Head of caudate nucleus (tissue), 42 donors: ENCODE data around the gene CLDN15.
"Not testable (repeated sequence)": the region's sequence is repeated elsewhere in the genome, so short reads cannot be mapped to it uniquely, and the experiment has no call there.

Source experiments
- DNase-seq, 42 donors: peaks; one replicate each; pipeline versions ENCODE4 v3.0.0 to v3.0.0-alpha.2; 2020 to 2021; ENCODE audit warnings: mixed read lengths in 7 of 42
- intact Hi-C: fragments of 100-400 bp; cut with DNase I; formaldehyde crosslinking; loops from one replicate; pipeline ENCODE4 v1.15.0; 2022

Gene CLDN15, protein sequence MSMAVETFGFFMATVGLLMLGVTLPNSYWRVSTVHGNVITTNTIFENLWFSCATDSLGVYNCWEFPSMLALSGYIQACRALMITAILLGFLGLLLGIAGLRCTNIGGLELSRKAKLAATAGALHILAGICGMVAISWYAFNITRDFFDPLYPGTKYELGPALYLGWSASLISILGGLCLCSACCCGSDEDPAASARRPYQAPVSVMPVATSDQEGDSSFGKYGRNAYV

DNA sequence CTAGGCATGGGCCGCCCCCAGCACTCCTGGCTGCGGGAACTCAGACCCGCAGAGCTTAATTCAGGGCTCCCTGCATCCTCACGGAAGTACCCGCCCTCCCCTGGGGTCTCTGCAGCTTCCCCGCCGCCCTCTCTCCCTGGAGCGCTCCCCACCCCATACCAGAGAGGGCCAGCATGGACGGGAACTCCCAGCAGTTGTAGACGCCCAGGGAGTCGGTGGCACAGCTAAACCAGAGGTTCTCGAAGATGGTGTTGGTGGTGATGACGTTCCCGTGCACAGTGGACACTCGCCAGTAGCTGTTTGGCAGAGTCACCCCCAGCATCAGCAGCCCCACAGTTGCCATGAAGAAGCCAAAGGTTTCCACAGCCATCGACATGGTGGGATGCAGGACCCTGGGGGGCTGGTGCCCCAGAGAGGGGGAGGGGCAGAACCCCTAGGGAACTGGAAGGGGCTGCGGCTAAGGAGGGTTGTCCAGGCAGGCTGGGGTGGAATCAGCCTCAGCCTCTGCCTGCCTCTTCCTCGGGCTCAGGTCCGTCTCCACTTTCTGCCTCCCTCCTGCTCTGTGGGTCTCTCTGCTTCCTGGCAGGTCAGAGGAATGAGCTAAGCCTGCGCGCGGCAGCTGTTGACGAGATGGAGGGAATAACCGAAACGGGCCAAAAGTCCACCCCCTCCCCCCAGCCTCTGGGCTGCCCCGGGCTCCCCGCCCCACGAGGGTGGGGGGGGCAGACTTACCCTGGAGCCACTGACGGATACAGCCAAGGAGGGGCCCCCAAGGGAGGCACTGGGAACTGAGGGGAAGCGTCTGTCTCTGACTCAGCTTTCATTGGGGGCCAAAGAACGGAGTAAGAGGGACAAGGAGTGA lies at the start of gene CLDN15:
Gene CLDN15 (minus strand): TSS at position 597 of the 862 bp plus-strand sequence. CDS start 221 bp downstream, at position 376.
- DNase-seq = peak in 1 of 42 donors; percentile 45
- intact Hi-C loops = no loop called here

DNA sequence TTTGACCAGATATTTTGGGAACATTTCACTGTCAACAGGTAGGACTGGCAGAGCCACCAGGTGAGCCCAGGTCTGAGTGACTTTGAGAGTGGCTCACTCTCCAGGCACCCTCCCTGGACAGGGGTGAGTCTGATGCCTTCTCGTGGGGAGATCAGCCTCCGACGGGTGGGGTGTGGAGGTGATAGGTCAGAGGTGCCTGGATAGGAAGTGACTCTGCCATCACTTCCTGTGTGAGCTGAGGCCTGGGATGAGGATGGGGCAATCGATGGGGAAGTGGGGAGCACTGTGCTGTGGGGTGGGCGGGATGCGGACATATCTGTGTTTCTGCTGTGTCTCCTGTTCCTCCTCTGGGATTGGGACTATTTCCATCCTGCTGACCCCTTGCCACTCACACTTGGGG lies 49.4 kb upstream of the CLDN15 start:
- DNase-seq = no peak
- intact Hi-C loops = loop anchor here (5.0 to 10.0 kb wide), 2 partner anchors 72 to 145 kb away; partner anchors contain the start of genes PLOD3 and ZNHIT1

DNA sequence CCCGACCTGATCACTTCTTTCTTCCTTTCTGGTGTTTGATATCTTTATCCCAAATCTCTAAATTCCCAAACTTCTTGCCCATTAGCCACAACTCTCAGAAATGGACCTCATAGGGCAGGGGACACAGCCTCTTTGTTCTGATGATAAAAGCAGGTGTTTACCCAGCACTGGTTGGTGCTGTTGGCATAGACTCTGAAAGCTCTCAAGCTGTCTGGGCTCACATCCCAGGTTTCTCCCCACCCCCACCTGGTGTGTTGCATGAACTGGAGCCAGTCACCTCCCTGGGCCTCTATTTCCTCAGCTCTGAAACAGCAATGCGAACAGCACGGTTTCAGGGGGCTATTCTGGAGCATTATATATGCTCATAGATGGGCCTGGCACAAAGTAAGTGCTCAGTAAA lies 48.3 kb upstream of the CLDN15 start:
- DNase-seq = not testable (repeated sequence)
- intact Hi-C loops = loop anchor here (5.0 to 10.0 kb wide), 2 partner anchors 71 to 144 kb away; partner anchors contain the start of genes PLOD3 and ZNHIT1

DNA sequence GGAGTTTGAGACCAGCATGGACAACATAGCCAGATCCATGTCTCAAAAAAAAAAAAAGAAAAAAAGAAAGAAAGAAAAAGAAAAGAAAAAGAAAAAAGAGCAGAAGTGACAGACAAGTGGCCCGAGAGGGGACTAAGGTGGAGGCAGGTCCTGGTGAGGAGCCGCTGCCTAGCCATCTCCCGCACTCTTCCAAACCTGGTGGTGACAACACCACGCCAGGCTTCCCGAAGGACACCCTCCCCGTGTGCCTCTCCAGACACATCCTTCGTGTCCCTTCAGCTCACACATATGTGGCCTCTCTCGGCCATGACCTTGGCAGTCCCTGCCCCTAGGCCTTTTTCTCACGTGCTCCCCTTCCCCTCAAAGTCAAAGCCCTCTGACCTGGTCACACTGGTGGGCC lies 47.6 kb upstream of the CLDN15 start:
- intact Hi-C loops = loop anchor here (5.0 to 10.0 kb wide), 2 partner anchors 70 to 143 kb away; partner anchors contain the start of genes PLOD3 and ZNHIT1
- DNase-seq = no peak

DNA sequence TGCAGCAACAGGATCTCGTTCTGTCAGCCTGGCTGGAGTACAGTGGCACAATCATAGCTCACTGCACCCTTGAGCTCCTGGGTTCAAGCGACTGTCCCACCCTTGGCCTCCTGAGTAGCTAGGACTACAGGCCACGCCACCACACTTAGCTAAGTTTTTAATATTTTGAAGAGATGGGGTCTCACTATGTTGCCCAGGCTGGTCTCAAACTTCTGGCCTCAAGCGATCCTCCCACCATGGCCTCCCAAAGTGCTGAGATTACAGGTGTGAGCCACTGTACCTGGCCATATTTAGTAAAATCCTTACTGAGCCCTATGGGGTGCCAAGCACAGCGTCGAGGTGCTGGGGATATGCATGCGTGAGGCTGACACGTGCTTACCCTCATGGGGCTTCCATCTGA lies 43.3 kb upstream of the CLDN15 start:
- intact Hi-C loops = loop anchor here (10.0 kb wide), 1 partner anchor 66 kb away; the partner anchor contains the start of genes PLOD3 and ZNHIT1
- DNase-seq = not testable (repeated sequence)

DNA sequence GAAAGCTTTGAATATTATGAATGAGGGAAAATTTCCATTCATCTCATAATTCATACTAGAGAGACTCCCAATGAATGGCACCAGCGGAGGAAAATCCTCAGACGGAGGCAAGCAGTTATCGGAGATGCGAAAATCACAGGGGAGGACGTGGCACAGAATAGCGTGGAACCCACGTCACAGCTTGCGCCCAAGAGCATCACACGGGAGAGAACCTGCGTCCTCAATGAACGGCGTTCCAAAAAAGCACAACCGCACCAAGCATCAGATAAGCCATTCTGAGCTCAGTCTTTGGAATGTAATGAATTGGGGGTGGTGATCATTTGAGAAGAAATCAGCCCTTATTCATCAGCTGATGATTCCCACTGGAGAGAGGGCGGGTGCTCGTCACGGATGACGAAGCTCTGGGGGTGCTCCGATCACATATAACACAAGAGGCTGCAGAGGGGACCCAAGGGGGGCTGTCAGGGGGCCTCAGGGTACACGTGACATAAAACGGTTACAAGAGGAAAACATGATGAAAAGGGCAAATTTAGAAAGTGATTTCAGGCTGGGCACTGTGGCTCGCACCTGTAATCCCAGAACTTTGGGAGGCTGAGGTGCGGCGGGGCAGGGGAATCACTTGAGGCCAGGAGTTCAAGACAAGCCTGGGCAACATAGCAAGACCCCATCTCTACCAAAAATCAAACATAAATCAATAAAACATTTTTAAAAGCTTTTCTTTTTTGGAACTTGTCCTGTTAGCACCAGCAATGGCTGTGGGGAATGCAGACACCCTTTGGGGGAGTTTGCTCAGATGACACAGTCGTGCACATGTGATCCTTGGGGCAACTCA lies 41.1 kb upstream of the CLDN15 start:
- DNase-seq = peak in 40 of 42 donors; percentile 9 to 84 (median 52)
- intact Hi-C loops = no loop called here

DNA sequence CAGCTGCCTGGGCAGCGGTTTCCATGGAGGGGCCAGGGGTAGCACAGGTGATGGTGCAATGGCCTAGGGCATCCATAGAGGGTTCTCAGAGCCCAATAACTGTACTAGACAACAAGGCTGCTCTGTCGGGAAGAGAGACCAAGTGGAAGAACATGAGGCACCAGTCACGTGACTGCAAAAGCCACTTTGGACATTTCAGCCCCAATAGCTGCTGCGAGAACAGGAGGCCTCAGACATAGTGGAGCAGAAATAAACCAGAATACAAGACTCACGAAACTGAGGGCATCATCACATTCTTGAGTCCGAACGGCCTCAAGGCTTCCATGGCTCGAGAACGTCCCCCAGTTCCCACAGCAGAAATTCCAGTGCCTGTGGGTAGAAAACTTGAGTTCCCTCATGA lies 39.6 kb upstream of the CLDN15 start:
- intact Hi-C loops = no loop called here
- DNase-seq = no peak

DNA sequence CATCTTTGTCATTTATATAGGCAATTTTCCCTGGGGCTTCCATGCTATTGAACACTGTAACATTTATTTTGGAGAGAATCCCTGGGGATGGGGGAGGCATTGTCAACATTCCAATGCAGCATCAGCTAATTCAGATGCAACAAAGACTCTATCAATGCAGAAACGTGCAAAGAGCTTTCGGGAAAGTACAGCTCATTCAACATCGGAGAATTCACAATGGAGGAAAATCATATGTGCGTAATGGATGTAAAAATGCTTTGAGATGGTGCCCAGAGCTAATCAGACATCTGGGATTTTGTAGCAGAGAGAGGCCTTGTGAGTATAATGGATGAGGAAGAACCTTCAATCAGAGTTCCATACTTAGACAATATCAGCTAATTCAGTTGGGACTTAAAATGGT lies 35.6 kb upstream of the CLDN15 start:
- no peak for DNase-seq
- intact Hi-C loops = no loop called here

DNA sequence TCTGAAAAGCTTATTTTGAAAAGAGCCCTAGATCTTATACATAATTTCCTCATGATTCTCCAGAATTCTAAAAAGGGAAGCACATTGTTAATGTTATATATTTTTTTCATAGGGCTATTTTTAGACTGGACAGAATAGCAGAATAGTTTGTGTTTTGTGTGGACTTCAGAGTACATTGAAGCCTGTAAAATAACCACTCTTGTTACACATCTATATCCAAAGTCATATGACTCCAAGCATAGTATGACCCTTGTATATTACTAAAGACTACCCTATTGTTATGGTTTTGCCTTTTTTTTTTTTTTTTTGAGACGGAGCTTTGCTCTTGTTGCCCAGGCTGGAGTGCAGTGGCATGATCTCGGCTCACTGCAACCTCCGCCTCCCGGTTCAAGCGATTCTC lies 33.4 kb upstream of the CLDN15 start:
- DNase-seq = no peak
- intact Hi-C loops = no loop called here

DNA sequence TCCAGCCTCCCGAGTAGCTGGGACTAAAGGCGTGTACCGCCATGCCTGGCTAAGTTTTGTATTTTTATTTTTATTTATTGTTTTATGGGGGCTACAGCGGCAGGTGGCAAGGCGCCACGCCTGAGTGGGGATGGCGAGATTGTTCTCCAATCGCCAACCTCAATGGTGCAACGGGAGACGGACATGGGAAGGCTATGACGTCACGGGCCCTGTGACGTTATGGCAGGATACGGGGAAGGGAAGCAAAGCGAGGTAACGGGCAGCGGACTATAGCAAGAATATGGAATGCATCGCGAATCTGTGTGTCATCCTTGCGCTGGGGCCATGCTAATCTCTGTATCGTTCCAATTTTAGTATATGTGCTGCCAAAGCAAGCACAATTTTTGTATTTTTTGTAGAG lies 32.1 kb upstream of the CLDN15 start:
- intact Hi-C loops = no loop called here
- DNase-seq = no peak

DNA sequence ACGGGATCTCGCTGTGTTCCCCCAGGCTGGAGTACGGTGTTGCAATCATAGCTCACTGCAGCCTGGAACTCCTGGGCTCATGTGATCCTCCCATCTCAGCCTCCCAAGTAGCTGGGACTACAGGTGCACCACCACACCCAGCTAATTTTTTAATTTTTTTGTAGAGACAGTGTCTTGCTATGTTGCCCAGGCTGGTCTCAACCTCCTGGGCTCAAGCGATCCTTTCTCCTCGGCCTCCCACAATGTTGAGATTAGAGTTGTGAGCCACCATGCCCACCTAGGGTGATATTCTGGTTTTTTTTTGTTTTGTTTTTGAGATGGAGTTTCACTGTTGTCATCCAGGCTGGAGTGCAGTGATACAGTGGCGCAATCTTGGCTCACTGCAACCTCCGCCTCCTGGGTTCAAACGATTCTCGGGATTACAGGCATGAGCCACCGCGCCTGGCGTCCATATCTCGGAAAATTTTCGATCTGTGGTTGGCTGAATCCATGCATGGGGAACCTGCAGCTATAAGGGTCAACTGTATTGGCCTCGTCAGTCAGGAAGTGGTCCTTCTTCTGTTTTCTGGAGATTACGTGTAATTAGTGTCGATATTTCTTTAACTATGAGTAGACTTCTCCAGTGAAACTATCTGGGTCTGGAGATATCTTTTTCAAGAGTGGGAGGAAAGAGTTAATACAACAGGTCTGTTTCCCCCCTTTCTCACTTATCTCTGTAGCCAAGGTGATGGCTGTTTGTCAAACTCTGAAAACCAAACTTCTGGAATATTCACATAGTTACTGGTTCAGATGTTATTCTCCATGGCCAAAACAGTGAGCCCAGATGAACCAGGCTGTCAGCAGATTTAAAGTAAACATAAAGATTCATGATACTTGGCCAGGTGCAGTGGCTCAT lies 28.3 kb upstream of the CLDN15 start:
- intact Hi-C loops = no loop called here
- DNase-seq = no peak

DNA sequence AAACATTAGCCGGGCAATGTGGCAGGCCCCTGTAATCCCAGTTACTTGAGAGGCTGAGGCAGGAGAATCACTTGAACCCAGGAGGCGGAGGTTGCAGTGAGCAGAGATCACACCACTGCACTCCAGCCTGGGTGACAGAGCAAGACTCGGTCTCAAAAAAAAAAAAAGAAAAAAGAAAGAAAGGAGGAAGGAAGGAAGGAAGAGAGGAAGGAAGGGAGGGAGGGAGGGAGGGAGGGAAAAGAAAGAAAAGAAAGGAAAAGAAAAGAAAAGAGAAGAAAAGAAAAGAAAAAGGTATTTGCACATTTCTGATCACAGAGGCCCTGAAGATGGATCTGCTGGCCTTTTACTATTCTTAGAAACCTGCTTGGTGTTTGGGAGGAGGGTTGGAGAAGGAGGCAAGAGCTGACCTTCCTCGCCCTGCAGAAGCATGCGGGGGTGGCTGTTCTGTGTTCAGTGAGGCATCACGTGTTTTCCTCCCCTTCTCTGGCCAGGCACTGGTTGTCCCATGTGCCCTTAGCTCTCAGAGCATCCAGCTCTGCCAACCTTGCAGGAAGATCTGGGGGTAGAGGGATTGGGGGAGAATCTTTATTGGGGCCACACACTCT lies 26.6 kb upstream of the CLDN15 start:
- intact Hi-C loops = not testable (repeated sequence)
- peak in 1 of 42 donors; percentile 6 for DNase-seq

DNA sequence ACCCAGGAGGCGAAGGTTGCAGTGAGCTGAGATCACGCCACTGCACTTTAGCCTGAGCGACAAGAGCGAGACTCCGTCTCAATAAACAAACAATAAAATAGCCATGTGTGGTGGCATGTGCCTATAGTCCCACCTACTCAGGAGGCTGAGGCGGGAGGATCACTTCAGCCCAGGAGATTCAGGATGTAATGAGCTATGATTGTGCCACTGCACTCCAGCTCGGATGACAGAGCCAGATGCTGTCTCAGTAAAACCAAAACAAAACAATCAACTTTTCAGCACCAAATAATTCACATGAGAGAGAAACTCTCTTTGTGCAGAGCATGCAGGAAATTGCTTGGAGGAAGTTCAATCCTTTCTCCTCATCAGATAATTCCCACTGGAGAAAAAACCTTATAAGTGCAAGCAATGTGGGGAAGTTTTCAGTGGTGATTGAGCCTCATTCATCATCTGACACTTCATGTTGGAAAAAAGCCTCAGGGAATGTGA lies 20.7 kb upstream of the CLDN15 start:
- intact Hi-C loops = no loop called here
- no peak for DNase-seq

DNA sequence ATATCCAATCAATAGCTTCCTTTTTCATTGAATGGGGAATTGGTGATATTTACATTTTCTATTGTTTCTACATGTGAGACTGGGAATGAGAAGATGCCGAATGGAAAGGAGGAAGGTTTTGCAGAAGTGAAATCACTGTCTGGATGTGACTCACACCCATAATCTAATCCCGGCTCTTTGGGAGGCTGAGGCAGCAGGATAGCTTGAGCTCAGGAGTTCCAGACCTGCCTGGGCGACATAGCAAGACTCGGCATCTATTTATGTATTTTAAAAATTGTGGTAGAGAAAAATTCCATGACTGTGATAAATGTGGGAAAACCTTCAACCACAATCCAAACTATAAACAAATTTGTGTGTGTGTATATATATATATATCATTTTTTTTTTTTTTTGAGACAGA lies 18.2 kb upstream of the CLDN15 start:
- no peak for DNase-seq
- intact Hi-C loops = no loop called here

DNA sequence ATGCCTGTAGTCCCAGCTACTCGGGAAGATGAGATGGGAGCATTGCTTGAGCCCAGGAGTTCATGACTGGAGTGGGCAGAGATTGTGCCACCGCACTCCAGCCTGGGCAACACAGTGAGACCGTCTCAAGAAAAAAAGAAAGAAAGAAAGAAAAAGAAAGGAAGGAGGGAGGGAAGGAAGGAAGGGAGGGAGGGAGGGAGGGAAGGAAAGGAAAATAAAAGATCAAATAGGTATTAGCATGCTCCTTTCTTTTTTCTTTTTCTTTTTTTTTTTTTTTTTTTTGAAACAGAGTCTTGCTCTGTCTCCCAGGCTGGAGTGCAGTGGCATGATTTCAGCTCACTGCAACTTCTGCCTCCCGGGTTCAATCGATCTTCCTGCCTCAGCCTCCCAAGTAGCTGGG lies 15.6 kb upstream of the CLDN15 start:
- DNase-seq, intact Hi-C loops: not testable (repeated sequence)

DNA sequence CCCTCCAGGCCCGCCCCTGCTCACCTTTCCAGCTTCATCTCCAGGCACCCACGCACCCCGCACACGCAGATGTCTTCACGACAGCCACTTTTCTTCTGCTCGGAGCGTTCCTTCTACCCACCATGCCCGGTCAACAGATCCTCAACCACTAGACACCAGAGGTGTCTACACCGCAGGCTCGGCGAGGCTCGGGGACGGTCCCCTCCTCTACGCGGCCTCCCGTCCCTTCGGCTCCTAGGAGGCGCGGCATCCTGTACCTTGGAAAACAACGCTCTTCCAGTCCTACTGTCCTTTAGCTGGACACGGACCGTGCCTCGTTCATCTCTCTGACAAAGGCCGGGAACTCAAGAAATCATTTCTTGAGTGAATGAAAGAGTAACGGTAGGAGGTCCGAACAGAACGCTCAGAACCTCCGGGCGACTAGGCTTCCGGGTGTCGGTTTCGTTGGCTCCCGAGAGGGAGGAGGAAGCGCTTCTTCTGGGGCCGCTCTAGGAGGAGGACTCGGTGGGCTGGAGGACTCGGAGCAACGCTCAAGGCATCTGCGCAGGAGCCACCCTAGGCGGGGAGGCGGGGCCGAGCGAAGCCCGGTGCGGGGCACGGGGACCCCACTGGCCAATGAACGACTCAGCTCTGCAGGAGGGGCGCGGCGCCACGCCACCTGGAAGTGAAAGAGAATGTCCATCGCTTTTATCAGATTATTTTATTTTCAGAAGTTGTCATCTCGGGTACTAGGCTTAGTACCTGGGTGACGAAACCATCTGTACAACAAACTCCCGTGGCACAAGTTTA lies 14.5 kb upstream of the CLDN15 start:
- peak; percentile 89 to 99 (median 97) for DNase-seq
- intact Hi-C loops = no loop called here

DNA sequence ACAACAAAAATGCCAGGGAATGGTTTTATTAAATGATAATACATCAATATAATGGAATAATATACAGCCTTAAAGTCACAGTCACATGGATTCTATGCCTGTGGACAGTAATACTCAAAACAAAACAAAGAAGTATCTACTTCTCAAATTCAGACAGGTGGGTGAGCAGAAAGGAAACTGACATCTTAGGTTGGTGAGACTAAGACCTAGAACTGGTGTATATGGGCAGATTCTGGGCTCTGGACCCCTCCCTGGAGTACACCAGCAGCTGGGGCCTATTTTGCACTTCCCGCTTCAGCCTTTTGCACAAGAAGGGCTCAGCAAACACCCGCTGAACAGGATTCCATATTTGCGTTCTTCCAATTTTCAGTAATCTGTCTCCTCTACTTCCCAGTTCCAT lies 12.7 kb upstream of the CLDN15 start:
- no peak for DNase-seq
- intact Hi-C loops = no loop called here
